ENCODE data around the gene LUZP1. TPM values are rescaled to one million over a fixed set of nuclear protein-coding genes. Genes with fewer than 3 reads are reported as not detected.

The LUZP1 gene
- total RNA-seq, 4 donors from 2014 or later = 21.4 to 28.2 (median 25.0) TPM

DNA sequence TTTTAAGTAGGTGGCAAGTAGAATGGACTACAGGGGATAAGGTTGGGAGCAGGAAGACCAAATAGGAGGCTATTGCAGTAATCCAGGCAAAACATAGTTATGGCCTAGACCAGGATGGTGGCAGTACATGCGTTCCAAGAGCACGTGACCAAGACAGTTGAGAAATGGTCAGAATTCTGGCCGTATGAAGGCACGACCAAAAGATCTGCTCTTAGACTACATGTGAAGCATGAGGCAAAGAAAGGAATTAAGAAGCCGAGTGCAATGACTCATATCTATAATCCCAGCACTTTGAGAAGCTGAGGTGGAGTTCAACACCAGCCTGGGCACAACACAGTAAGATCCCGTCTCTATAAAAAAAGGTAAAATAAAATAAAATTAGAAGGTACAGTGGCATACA lies 71.3 kb downstream of the LUZP1 start:
- no peak for DNase-seq
- Histone ChIP-seq H3K27ac (no peak overlapping the region), H3K4me1 (peaks cover 3 to 33% of the 10 kb centered on the region in 2 donors), H3K4me3 (replicated peaks in 1 of 3) (no peak overlapping the region), H3K9me3 (no peaks in the 10 kb centered on the region), H3K36me3 (peaks cover 14 to 15% of the 10 kb centered on the region in 2 donors), H3K27me3 (no peaks in the 10 kb centered on the region)
- intact Hi-C loops (cut with DNase I) = loop anchor here (10.0 kb wide), 1 partner anchor 177 kb away; no protein-coding TSS in a partner anchor
- TF ChIP-seq, protein P1, sequence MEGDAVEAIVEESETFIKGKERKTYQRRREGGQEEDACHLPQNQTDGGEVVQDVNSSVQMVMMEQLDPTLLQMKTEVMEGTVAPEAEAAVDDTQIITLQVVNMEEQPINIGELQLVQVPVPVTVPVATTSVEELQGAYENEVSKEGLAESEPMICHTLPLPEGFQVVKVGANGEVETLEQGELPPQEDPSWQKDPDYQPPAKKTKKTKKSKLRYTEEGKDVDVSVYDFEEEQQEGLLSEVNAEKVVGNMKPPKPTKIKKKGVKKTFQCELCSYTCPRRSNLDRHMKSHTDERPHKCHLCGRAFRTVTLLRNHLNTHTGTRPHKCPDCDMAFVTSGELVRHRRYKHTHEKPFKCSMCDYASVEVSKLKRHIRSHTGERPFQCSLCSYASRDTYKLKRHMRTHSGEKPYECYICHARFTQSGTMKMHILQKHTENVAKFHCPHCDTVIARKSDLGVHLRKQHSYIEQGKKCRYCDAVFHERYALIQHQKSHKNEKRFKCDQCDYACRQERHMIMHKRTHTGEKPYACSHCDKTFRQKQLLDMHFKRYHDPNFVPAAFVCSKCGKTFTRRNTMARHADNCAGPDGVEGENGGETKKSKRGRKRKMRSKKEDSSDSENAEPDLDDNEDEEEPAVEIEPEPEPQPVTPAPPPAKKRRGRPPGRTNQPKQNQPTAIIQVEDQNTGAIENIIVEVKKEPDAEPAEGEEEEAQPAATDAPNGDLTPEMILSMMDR (IDR thresholded peaks at IDR 0.05) = no peak
- no peak for TF ChIP-seq POLR2A (IDR thresholded peaks at IDR 0.05)
- WGBS, 2 donors = 88 to 91% methylated on average over 6 of the region's 6 CpGs

DNA sequence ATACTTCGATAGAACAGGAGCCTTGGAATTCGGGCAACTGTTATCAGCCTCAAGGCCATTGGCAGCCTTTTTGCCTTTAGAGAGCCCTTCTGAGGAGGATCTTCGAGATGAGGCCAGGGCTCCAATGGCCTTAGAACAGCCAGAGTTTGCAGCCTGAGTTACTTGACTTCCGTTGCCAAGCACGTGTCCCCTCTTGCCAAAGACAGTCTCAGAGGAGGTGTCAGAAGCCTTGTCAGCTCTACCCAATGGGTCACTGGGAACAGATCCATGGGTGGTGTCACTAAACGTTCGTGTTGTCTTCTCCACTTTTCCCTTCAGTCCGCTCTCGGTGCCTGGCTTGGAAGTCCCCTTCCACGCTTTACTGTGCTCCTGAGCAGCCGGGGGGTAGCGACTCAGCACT lies 76.2 kb downstream of the LUZP1 start:
- TF ChIP-seq, protein P1 (IDR thresholded peaks at IDR 0.05) = no peak
- no peak for TF ChIP-seq POLR2A (IDR thresholded peaks at IDR 0.05)
- H3K27ac ChIP-seq = no peak overlapping the region
- 76 to 82% methylated on average over 11 to 12 of the region's 12 CpGs for WGBS, 2 donors
- H3K4me1 ChIP-seq = no peaks in the 10 kb centered on the region
- H3K36me3 ChIP-seq = peaks cover 25 to 40% of the 10 kb centered on the region in 2 donors
- no peaks in the 10 kb centered on the region for H3K9me3 ChIP-seq
- no peak for DNase-seq
- intact Hi-C loops (cut with DNase I) = loop anchor here (10.0 kb wide), 1 partner anchor 182 kb away; no protein-coding TSS in a partner anchor
- no peak overlapping the region for H3K4me3 ChIP-seq (replicated peaks in 1 of 3)
- no peaks in the 10 kb centered on the region for H3K27me3 ChIP-seq

DNA sequence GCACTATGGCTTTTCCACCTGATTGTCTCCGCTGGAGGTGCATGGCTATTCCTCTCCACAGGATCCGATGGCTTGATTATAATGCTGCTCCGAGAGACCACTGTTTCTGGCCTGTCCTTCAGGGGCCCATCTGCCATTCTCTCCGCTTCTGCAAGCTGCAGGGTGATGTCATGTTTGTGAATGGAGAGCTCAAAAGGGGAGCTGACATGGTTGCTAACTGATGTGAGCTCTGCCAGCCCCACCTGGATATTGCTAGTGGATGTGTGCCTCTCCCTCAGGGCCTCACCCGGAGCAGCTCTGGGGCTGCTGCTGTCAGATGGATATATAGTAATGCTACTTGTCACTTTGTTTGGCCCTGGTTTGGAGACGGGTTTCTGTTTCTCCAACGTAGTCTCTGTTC lies 77.1 kb downstream of the LUZP1 start:
- H3K4me3 ChIP-seq (replicated peaks in 1 of 3) = no peak overlapping the region
- TF ChIP-seq, protein P1 (IDR thresholded peaks at IDR 0.05) = no peak
- TF ChIP-seq POLR2A (IDR thresholded peaks at IDR 0.05) = no peak
- no peaks in the 10 kb centered on the region for H3K9me3 ChIP-seq
- WGBS, 2 donors = 95% methylated on average over 7 of the region's 7 CpGs
- H3K27ac ChIP-seq = no peak overlapping the region
- H3K4me1 ChIP-seq = no peaks in the 10 kb centered on the region
- no peaks in the 10 kb centered on the region for H3K27me3 ChIP-seq
- DNase-seq = no peak
- intact Hi-C loops (cut with DNase I) = loop anchor here (10.0 kb wide), 1 partner anchor 183 kb away; no protein-coding TSS in a partner anchor
- peaks cover 27 to 46% of the 10 kb centered on the region in 2 donors for H3K36me3 ChIP-seq

DNA sequence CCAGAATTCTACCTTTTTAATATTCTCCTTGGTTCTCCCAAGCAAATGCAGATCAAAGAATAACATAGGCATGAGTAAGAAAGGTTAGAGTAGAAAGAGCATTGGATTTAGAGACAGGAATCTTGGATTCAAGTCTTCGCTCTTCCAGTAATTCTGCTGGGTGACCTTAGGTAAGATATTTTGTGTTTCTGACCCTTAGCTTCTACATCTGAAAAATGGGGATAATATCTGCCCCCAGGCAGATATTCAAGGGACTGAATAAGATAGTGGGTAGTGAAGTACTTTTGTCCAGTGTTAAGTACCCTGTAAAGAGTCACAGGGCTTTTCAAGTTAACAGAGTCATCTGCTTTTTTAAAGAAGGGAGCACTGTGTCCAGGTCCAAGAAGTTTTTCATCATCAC lies 78.6 kb downstream of the LUZP1 start:
- peaks cover 27 to 53% of the 10 kb centered on the region in 2 donors for H3K36me3 ChIP-seq

DNA sequence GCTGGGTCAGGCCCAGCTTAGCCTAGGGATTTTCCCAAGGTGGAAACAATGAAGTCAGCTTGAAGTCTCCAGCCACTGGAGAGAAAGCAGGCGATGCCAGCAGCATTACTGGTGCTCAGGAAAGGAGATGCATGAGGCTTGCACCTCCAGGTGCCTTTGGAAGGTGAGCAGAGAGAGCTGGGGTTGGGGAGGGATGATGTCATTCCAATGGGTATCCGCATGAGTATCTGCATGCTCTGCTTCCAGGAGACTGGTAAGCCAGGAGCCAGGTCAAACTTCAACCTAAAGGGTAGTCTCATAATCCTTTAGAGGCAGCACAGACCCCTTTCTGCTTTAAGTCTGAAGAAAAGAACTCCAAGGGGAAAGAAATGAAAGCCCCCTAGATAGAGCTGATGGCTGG lies 80.6 kb downstream of the LUZP1 start:
- no peak for DNase-seq
- Histone ChIP-seq H3K36me3 (peaks cover 32 to 56% of the 10 kb centered on the region in 2 donors), H3K4me1 (peaks cover 0 to 6% of the 10 kb centered on the region in 2 donors), H3K9me3 (no peaks in the 10 kb centered on the region), H3K4me3 (replicated peaks in 1 of 3) (no peak overlapping the region), H3K27ac (no peak overlapping the region), H3K27me3 (no peaks in the 10 kb centered on the region)
- WGBS, 2 donors = 90% methylated on average over 2 of the region's 2 CpGs
- TF ChIP-seq, protein P1 (IDR thresholded peaks at IDR 0.05) = no peak
- no peak for TF ChIP-seq POLR2A (IDR thresholded peaks at IDR 0.05)
- intact Hi-C loops (cut with DNase I) = no loop called here

More for the DNA sequence above, 78.6 kb downstream of the LUZP1 start:
- Histone ChIP-seq H3K4me3 (replicated peaks in 1 of 3) (no peak overlapping the region), H3K27me3 (no peaks in the 10 kb centered on the region), H3K4me1 (no peaks in the 10 kb centered on the region), H3K27ac (no peak overlapping the region), H3K9me3 (no peaks in the 10 kb centered on the region)
- no peak for DNase-seq
- intact Hi-C loops (cut with DNase I) = loop anchor here (10.0 kb wide), 1 partner anchor 185 kb away; no protein-coding TSS in a partner anchor
- 97 to 100% methylated on average over 1 of the region's 1 CpG for WGBS, 2 donors
- no peak for TF ChIP-seq POLR2A (IDR thresholded peaks at IDR 0.05)
- TF ChIP-seq, protein P1 (IDR thresholded peaks at IDR 0.05) = no peak
